GM12878 (cell line): ENCODE results near the gene SLC46A2. TPM values are rescaled to one million over a fixed set of nuclear protein-coding genes. Genes with fewer than 3 reads are reported as not detected.

Source experiments
- ATAC-seq: fragments of 200-7000 bp; cut with Tn5 transposase; 3 replicates; pipeline ENCODE4 v1.9.1; 2020; ENCODE audit warnings: mild to moderate bottlenecking, moderate library complexity
- BruUV-seq: library from RNA; stranded (reverse); fragments of 400-500 nt; replicated peaks from 2 replicates; lab custom pipeline; 2021; lab: Mats Ljungman, UMichigan
- CTCF ChIA-PET: fragments of 300-600 bp; sonication (Branson Sonifier 250); formaldehyde crosslinking; extraction: SDS; loops from one replicate; lab custom pipeline; 2021; ENCODE audit warnings: inconsistent platforms; lab: Yijun Ruan, JAX
- POLR2A ChIA-PET: fragments of 350-600 bp; formaldehyde crosslinking; extraction: SDS; loops from one replicate; lab custom pipeline; 2021; ENCODE audit warnings: inconsistent platforms; lab: Charles Lee
- RAD21 ChIA-PET: fragments of 300-600 bp; sonication (Branson Sonifier 250); formaldehyde crosslinking; loops from one replicate; lab custom pipeline; 2023; ENCODE audit warnings: antibody characterized with exemption; ENCODE audit not compliant: unreplicated experiment; lab: Charles Lee
- SMC1A ChIA-PET: fragments of 300-600 bp; sonication (Branson Sonifier 250); formaldehyde crosslinking; loops from one replicate; lab custom pipeline; 2023; ENCODE audit not compliant: unreplicated experiment, uncharacterized antibody; lab: Charles Lee
- DNase-seq: peaks from one replicate; pipeline ENCODE4 v3.0.0-alpha.2; 2011; ENCODE audit warnings: low read depth, low spot score
- FAIRE-seq: peaks from 3 replicates; lab custom pipeline; 2011; peaks lifted over from hg19 to GRCh38; lab: Jason Lieb, UNC
- H2AFZ ChIP-seq: 2 replicates; pipeline ENCODE4 v1.6.0; 2011; ENCODE audit warnings: low read depth, low read length, control low read depth; ENCODE audit not compliant: control insufficient read depth
- H3K27ac ChIP-seq: 2 replicates; pipeline ENCODE4 v1.5.1; 2011; ENCODE audit warnings: control low read depth; ENCODE audit not compliant: control insufficient read depth, insufficient read depth
- H3K27me3 ChIP-seq, 2 experiments: replicated peaks in 1 of 2; 2 replicates each; pipeline versions ENCODE4 v1.6.0 to v1.6.1; 2011; ENCODE audit warnings: low read length in 1 of 2; ENCODE audit not compliant: control insufficient read depth in 2 of 2, insufficient read depth in 2 of 2
- H3K36me3 ChIP-seq, 2 experiments: 2 replicates each; pipeline ENCODE4 v1.5.1; 2011; ENCODE audit warnings: low read length in 1 of 2; ENCODE audit not compliant: control insufficient read depth in 2 of 2, insufficient read depth in 2 of 2
- H3K4me1 ChIP-seq: 2 replicates; pipeline ENCODE4 v1.6.1; 2011; ENCODE audit warnings: mild to moderate bottlenecking, low read length, moderate library complexity, mixed read lengths; ENCODE audit not compliant: control insufficient read depth, insufficient read depth
- H3K4me2 ChIP-seq: 2 replicates; pipeline ENCODE4 v1.6.0; 2011; ENCODE audit warnings: control low read depth; ENCODE audit not compliant: control insufficient read depth, insufficient read depth
- H3K4me3 ChIP-seq: fragments of 200-600 bp; sonication (generic); 2 replicates; pipeline ENCODE4 v1.5.1; 2016
- H3K79me2 ChIP-seq: 2 replicates; pipeline ENCODE4 v1.6.0; 2011; ENCODE audit warnings: low read length; ENCODE audit not compliant: control insufficient read depth, insufficient read depth
- H3K9ac ChIP-seq: 2 replicates; pipeline ENCODE4 v1.8.0; 2011; ENCODE audit warnings: low read length, control low read depth, mixed read lengths; ENCODE audit not compliant: control insufficient read depth, insufficient read depth
- H3K9me3 ChIP-seq: replicated peaks from 3 replicates; pipeline ENCODE4 v1.5.1; 2011; ENCODE audit warnings: mild to moderate bottlenecking, low read length; ENCODE audit not compliant: control insufficient read depth, insufficient read depth
- H4K20me1 ChIP-seq: 2 replicates; pipeline ENCODE4 v1.6.0; 2011; ENCODE audit not compliant: control insufficient read depth, insufficient read depth
- ASH2L ChIP-seq: fragments of 300-600, 200-600 bp; sonication (generic); IDR thresholded peaks from 2 replicates; pipeline ENCODE4 v1.6.1; 2017; ENCODE audit warnings: low read depth, mild to moderate bottlenecking, borderline replicate concordance
- CHD1 ChIP-seq: IDR thresholded peaks from 2 replicates; pipeline ENCODE4 v1.6.1; 2012; ENCODE audit warnings: low read depth, low read length, improper control_type of control experiment
- CHD2 ChIP-seq: IDR thresholded peaks from 2 replicates; pipeline ENCODE4 v1.6.1; 2011; ENCODE audit warnings: low read depth, low read length, improper control_type of control experiment, borderline replicate concordance
- ESRRA ChIP-seq: IDR thresholded peaks from 2 replicates; pipeline ENCODE4 v1.6.1; 2012; ENCODE audit warnings: mild to moderate bottlenecking, low read length, improper control_type of control experiment
- PAX8 ChIP-seq: fragments of 450-650 bp; IDR thresholded peaks from 2 replicates; pipeline ENCODE4 v1.6.1; 2017; ENCODE audit warnings: mild to moderate bottlenecking, moderate library complexity
- ZBTB33 ChIP-seq: fragments of 450-650 bp; IDR thresholded peaks from 2 replicates; pipeline ENCODE4 v1.6.1; 2017; ENCODE audit warnings: mild to moderate bottlenecking
- WGBS: methylation state at CpG from one replicate; pipeline ENCODE4 v1.1.6; 2016; ENCODE audit warnings: low lambda C conversion rate; ENCODE audit not compliant: insufficient replicate concordance, insufficient coverage; ENCODE audit errors: missing lambda C conversion rate; 5-methylcytosine and 5-hydroxymethylcytosine counted together
- in situ Hi-C: fragments of 300-500 bp; cut with MboI; formaldehyde crosslinking; loops from 9 replicates; pipeline ENCODE4 v1.14.3; 2018; ENCODE audit warnings: mixed read lengths
- intact Hi-C: fragments of 100-400 bp; cut with micrococcal nuclease; formaldehyde crosslinking; loops from one replicate; pipeline ENCODE4 v1.14.2; 2022; ENCODE audit not compliant: unreplicated experiment
- polyA plus RNA-seq, 11 experiments: library from polyadenylated mRNA; depleted of rRNA in 4 of 11; unstranded in 6 of 11; stranded (reverse) in 5 of 11; fragments of >200 nt; fragmentation: Nextera tagmentation in 4 of 11; fragmentation: Illumina TruSeq in 1 of 11; extraction: Ambion mirVana in 4 of 11; extraction: Trizol in 1 of 11; gene quantifications; 1 replicate in 1 of 11; 2 replicates in 10 of 11; pipeline versions ENCODE4 v1.2.1 to v1.2.3, GENCODE V29; 2011 to 2016; ENCODE audit warnings: inconsistent platforms in 2 of 11, missing spikeins in 2 of 11, low read depth in 1 of 11
- total RNA-seq, 4 experiments: library from RNA; depleted of rRNA in 3 of 4; stranded (reverse); fragments of >200 nt in 3 of 4; fragmentation: Illumina TruSeq in 1 of 4; extraction: Trizol in 1 of 4; gene quantifications; 2 replicates each; pipeline versions ENCODE4 v1.2.1 to v1.2.3, GENCODE V29; 2013 to 2021
- TF ChIP-seq, protein P1 (sequence below): fragments of 450-650 bp; IDR thresholded peaks from 2 replicates; pipeline ENCODE4 v1.6.1; 2016; ENCODE audit warnings: mild to moderate bottlenecking
- TF ChIP-seq, protein P2 (sequence below): IDR thresholded peaks from 2 replicates; pipeline ENCODE4 v1.6.1; 2012; ENCODE audit warnings: low read depth, low read length, improper control_type of control experiment
- TF ChIP-seq, protein P3 (sequence below): fragments of 450-650 bp; IDR thresholded peaks from 2 replicates; pipeline ENCODE4 v1.6.1; 2017; ENCODE audit warnings: antibody characterized with exemption, mild to moderate bottlenecking, moderate library complexity
- TF ChIP-seq, protein P4 (sequence below): fragments of 450-650 bp; IDR thresholded peaks from 2 replicates; pipeline ENCODE4 v1.6.1; 2017; ENCODE audit warnings: mild to moderate bottlenecking, low read depth, inconsistent platforms; ENCODE audit not compliant: poor library complexity, severe bottlenecking

The SLC46A2 gene
- total and polyA plus RNA-seq, 10 of the 15 experiments (the other 5 are each of a cell fraction or from before 2014, with no cell fraction given): not detected

DNA sequence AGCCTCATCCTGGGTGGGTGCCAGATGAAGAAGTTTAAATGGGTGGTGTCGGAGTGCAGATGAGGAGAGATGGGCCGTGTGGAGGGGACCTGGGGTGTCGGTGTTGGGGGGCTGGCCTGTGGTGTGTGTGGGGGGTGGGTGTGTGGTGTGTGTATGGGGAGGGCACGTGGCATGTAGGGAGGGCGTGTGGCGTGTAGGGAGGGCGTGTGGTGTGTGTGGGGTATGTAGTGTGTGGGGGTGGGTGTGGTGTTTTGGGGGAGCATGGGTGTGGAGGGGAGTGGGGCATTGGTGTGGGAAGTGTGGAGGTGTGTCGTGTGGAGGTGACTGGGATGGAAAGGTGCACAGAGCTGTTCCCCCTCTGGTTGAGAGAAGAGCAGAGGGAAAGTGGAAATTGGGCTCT lies 34.5 kb downstream of the SLC46A2 start:
- ChIA-PET RAD21 (no interaction called here), CTCF (interaction anchor here (1.6 to 2.6 kb wide), 2 partner anchors 11 to 47 kb away, joined by 8 to 16 read pairs; no protein-coding TSS in a partner anchor), POLR2A (no interaction called here), SMC1A (no interaction called here)
- no TSS peak for BruUV-seq
- Histone ChIP-seq H3K4me3 (no peak overlapping the region), H2AFZ (no peak overlapping the region), H3K27me3 (no peaks in the 10 kb centered on the region; a peak in 1 of 4 replicates), H3K36me3 (no peaks in the 10 kb centered on the region), H3K27ac (no peak overlapping the region), H3K79me2 (no peaks in the 10 kb centered on the region), H3K9me3 (no peaks in the 10 kb centered on the region), H3K4me2 (no peak overlapping the region), H4K20me1 (no peaks in the 10 kb centered on the region; the same call in 1 of the 2 replicates), H3K9ac (no peak overlapping the region), H3K4me1 (peaks cover 14% of the 10 kb centered on the region)
- intact Hi-C loops (no loop called here), in situ Hi-C loops (no loop called here)
- no peak for ATAC-seq
- DNase-seq: no peak
- TF ChIP-seq, protein P1, sequence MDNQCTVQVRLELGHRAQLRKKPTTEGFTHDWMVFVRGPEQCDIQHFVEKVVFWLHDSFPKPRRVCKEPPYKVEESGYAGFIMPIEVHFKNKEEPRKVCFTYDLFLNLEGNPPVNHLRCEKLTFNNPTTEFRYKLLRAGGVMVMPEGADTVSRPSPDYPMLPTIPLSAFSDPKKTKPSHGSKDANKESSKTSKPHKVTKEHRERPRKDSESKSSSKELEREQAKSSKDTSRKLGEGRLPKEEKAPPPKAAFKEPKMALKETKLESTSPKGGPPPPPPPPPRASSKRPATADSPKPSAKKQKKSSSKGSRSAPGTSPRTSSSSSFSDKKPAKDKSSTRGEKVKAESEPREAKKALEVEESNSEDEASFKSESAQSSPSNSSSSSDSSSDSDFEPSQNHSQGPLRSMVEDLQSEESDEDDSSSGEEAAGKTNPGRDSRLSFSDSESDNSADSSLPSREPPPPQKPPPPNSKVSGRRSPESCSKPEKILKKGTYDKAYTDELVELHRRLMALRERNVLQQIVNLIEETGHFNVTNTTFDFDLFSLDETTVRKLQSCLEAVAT: no peak
- no peak for TF ChIP-seq ZBTB33
- TF ChIP-seq, protein P2, sequence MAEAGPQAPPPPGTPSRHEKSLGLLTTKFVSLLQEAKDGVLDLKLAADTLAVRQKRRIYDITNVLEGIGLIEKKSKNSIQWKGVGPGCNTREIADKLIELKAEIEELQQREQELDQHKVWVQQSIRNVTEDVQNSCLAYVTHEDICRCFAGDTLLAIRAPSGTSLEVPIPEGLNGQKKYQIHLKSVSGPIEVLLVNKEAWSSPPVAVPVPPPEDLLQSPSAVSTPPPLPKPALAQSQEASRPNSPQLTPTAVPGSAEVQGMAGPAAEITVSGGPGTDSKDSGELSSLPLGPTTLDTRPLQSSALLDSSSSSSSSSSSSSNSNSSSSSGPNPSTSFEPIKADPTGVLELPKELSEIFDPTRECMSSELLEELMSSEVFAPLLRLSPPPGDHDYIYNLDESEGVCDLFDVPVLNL: no peak
- TF ChIP-seq ESRRA: no peak
- TF ChIP-seq PAX8: no peak
- no peak for TF ChIP-seq CHD2
- TF ChIP-seq, protein P3, sequence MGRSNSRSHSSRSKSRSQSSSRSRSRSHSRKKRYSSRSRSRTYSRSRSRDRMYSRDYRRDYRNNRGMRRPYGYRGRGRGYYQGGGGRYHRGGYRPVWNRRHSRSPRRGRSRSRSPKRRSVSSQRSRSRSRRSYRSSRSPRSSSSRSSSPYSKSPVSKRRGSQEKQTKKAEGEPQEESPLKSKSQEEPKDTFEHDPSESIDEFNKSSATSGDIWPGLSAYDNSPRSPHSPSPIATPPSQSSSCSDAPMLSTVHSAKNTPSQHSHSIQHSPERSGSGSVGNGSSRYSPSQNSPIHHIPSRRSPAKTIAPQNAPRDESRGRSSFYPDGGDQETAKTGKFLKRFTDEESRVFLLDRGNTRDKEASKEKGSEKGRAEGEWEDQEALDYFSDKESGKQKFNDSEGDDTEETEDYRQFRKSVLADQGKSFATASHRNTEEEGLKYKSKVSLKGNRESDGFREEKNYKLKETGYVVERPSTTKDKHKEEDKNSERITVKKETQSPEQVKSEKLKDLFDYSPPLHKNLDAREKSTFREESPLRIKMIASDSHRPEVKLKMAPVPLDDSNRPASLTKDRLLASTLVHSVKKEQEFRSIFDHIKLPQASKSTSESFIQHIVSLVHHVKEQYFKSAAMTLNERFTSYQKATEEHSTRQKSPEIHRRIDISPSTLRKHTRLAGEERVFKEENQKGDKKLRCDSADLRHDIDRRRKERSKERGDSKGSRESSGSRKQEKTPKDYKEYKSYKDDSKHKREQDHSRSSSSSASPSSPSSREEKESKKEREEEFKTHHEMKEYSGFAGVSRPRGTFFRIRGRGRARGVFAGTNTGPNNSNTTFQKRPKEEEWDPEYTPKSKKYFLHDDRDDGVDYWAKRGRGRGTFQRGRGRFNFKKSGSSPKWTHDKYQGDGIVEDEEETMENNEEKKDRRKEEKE: no peak
- no peak for TF ChIP-seq ASH2L
- TF ChIP-seq CHD1: no peak
- TF ChIP-seq, protein P4, sequence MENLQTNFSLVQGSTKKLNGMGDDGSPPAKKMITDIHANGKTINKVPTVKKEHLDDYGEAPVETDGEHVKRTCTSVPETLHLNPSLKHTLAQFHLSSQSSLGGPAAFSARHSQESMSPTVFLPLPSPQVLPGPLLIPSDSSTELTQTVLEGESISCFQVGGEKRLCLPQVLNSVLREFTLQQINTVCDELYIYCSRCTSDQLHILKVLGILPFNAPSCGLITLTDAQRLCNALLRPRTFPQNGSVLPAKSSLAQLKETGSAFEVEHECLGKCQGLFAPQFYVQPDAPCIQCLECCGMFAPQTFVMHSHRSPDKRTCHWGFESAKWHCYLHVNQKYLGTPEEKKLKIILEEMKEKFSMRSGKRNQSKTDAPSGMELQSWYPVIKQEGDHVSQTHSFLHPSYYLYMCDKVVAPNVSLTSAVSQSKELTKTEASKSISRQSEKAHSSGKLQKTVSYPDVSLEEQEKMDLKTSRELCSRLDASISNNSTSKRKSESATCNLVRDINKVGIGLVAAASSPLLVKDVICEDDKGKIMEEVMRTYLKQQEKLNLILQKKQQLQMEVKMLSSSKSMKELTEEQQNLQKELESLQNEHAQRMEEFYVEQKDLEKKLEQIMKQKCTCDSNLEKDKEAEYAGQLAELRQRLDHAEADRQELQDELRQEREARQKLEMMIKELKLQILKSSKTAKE: no peak
- WGBS: 49% methylated on average over 5 of the region's 8 CpGs
- FAIRE-seq: no peak
